Endothelial cell (in vitro differentiated cells): ENCODE data around the gene BACH2. TPM values are rescaled to one million over a fixed set of nuclear protein-coding genes. Genes with fewer than 3 reads are reported as not detected.

ENCODE experiments used
- DNase-seq: peaks from one replicate; pipeline ENCODE4 v3.0.0; 2021; ENCODE audit warnings: low spot score
- H3K27ac Mint-ChIP-seq: one replicate; pipeline ENCODE4 v1.8.0; 2021; ENCODE audit warnings: mixed read lengths, inconsistent platforms; ENCODE audit not compliant: unreplicated experiment
- H3K27me3 Mint-ChIP-seq: one replicate; pipeline ENCODE4 v1.8.0; 2021; ENCODE audit warnings: mild to moderate bottlenecking, moderate library complexity, mixed read lengths, inconsistent platforms; ENCODE audit not compliant: unreplicated experiment
- H3K36me3 Mint-ChIP-seq: one replicate; pipeline ENCODE4 v1.8.0; 2021; ENCODE audit warnings: mild to moderate bottlenecking, low read depth, mixed read lengths, inconsistent platforms; ENCODE audit not compliant: unreplicated experiment
- H3K4me1 Mint-ChIP-seq: one replicate; pipeline ENCODE4 v1.8.0; 2021; ENCODE audit warnings: mild to moderate bottlenecking, mixed read lengths, inconsistent platforms; ENCODE audit not compliant: unreplicated experiment
- H3K4me3 Mint-ChIP-seq: one replicate; pipeline ENCODE4 v1.8.0; 2021; ENCODE audit warnings: mild to moderate bottlenecking, mixed read lengths, inconsistent platforms; ENCODE audit not compliant: unreplicated experiment
- H3K9me3 Mint-ChIP-seq: one replicate; pipeline ENCODE4 v1.8.0; 2021; ENCODE audit warnings: mixed read lengths, inconsistent platforms; ENCODE audit not compliant: unreplicated experiment
- CTCF ChIP-seq: fragments of 200-600 bp; sonication (generic); IDR thresholded peaks from one replicate; pipeline ENCODE4 v1.5.0; 2021; ENCODE audit warnings: antibody characterized with exemption; ENCODE audit not compliant: unreplicated experiment
- total RNA-seq: library from RNA; stranded (reverse); fragmentation: NEBNext Ultra II Directional; extraction: Animal tissue kit (Norgen Biotek cat#: 25700); gene quantifications from one replicate; pipeline ENCODE4 v1.2.1, GENCODE V29; 2021; ENCODE audit not compliant: unreplicated experiment

Gene BACH2
- total RNA-seq, 1 donor from 2014 or later = 3.9 TPM

- no peak for TF ChIP-seq CTCF
- DNase-seq = no peak
- Mint-ChIP-seq H3K4me3 (no peak overlapping the region), H3K27ac (no peak overlapping the region), H3K9me3 (no peaks in the 10 kb centered on the region), H3K27me3 (no peaks in the 10 kb centered on the region), H3K36me3 (no peaks in the 10 kb centered on the region), H3K4me1 (peaks cover 6% of the 10 kb centered on the region)
Measured at GRCh38 chr6:90231308-90231707, 65.3 kb downstream of the BACH2 start.

DNA sequence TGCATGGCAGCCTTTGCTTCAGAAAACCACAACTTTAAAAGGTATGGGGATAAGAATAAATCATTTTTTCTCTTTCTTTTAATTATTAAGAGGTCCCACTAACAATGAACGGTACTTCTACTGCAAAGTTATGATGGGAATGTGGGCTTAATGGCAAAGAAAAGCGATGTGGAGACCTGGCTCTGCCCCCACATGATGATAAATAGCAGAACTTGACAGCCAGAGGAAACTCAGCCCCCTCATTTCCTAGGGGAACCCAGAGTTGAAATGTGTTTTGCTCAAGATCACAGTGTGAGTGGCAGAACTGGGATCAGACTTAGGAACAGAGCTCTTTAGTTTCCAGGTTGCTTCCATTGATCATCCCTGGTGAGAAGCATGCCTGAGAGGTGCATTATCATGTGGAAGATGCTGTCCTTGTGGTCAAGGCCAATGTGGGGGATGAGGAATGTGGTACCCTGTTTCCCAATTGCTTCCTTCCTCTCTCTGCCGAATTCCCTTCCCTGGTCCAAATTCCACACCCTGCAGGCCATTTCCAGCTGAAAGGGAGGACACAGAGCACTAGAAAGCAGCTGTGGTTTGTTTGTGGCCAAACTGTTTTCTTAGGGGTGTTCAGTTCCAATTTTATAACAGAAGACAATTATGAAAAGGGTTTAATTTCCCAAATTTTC is 66.0 kb downstream of the BACH2 start:
- Mint-ChIP-seq H3K4me1 (peaks cover 6% of the 10 kb centered on the region), H3K4me3 (no peak overlapping the region)

GRCh38 chr6:90229331-90230010 is 67.2 kb downstream of the BACH2 start:
- H3K4me3 Mint-ChIP-seq = no peak overlapping the region
- peaks cover 6% of the 10 kb centered on the region for H3K4me1 Mint-ChIP-seq
- no peaks in the 10 kb centered on the region for H3K36me3 Mint-ChIP-seq
- no peak overlapping the region for H3K27ac Mint-ChIP-seq
- no peaks in the 10 kb centered on the region for H3K9me3 Mint-ChIP-seq
- H3K27me3 Mint-ChIP-seq = no peaks in the 10 kb centered on the region
- DNase-seq = no peak
- no peak for TF ChIP-seq CTCF

More for the DNA sequence above, 66.0 kb downstream of the BACH2 start:
- Mint-ChIP-seq H3K27me3 (no peaks in the 10 kb centered on the region), H3K27ac (no peak overlapping the region), H3K36me3 (no peaks in the 10 kb centered on the region), H3K9me3 (no peaks in the 10 kb centered on the region)
- no peak for TF ChIP-seq CTCF
- no peak for DNase-seq

- TF ChIP-seq CTCF = no peak
- H3K27me3 Mint-ChIP-seq = peaks cover under 1% of the 10 kb centered on the region
- H3K4me3 Mint-ChIP-seq = no peak overlapping the region
- DNase-seq = no peak
- H3K4me1 Mint-ChIP-seq = peaks cover 6% of the 10 kb centered on the region
- peaks cover 5% of the 10 kb centered on the region for H3K9me3 Mint-ChIP-seq
- no peak overlapping the region for H3K27ac Mint-ChIP-seq
- H3K36me3 Mint-ChIP-seq = no peaks in the 10 kb centered on the region
Measured at GRCh38 chr6:90227673-90228072, 69.0 kb downstream of the BACH2 start.

DNA sequence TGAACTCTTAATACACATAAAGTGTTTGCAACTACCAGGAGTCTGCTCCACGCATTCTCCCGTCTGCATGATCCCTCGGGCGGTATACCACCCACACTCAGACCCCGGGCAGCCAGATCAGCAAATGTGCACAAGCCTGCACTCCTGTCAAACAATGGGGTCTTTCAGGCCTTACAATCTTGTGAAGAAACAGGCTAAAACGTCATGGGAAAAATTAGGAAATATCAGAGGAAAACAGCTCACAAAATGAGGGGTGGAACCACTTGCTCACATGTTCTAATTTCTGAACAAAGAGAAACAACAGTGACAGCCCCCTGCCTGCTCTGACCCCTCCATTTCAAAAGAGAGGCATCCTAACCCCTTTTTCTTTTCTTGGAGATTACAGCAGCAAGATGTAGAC is 69.4 kb downstream of the BACH2 start:
- no peak for DNase-seq
- H3K27ac Mint-ChIP-seq = no peak overlapping the region
- H3K27me3 Mint-ChIP-seq = peaks cover 3% of the 10 kb centered on the region
- H3K36me3 Mint-ChIP-seq = no peaks in the 10 kb centered on the region
- peaks cover 6% of the 10 kb centered on the region for H3K4me1 Mint-ChIP-seq
- no peak overlapping the region for H3K4me3 Mint-ChIP-seq
- H3K9me3 Mint-ChIP-seq = peaks cover 7% of the 10 kb centered on the region
- no peak for TF ChIP-seq CTCF
